ENCODE measurements around the gene ARHGEF37. TPM values are rescaled to one million over a fixed set of nuclear protein-coding genes. Genes with fewer than 3 reads are reported as not detected.

ARHGEF37 gene
- total RNA-seq, 1 experiment from 2014 or later: 0.42 TPM

- H4K20me1 ChIP-seq (ENCODE audit: control insufficient read depth, insufficient read depth, insufficient read length): no peaks in the 10 kb centered on the region
- H3K4ac ChIP-seq (ENCODE audit: low read depth, low read length): no peak overlapping the region
- no peak overlapping the region for H4K8ac ChIP-seq (replicated peaks; ENCODE audit: insufficient read length, low read depth, low read length)
- H3K23ac ChIP-seq (ENCODE audit: insufficient read length, low read depth, low read length): no peak overlapping the region
- no peaks in the 10 kb centered on the region for H3K9me3 ChIP-seq (ENCODE audit: control insufficient read depth, low read depth, low read length)
- Mint-ChIP-seq H3K9me3 (no peaks in the 10 kb centered on the region), H3K36me3 (ENCODE audit: insufficient read depth in 1 of 3, low read depth in 3 of 3) (no peaks in the 10 kb centered on the region), H3K27me3 (ENCODE audit: low read depth) (no peaks in the 10 kb centered on the region), H3K4me1 (peaks cover 23 to 31% of the 10 kb centered on the region in 2 experiments), H3K27ac (peak overlapping the region in 2 of 3 experiments; percentile 62 to 86; a peak in 5 of 7 replicates), H3K4me3 (no peak overlapping the region)
- peak overlapping the region; percentile 6 for H2BK5ac ChIP-seq (ENCODE audit: insufficient read length, low read length)
- H3K4me1 ChIP-seq (ENCODE audit: insufficient read depth, low read length): peaks cover 6% of the 10 kb centered on the region
- H4K91ac ChIP-seq (ENCODE audit: insufficient read length, low read depth, low read length): no peak overlapping the region
- no peak overlapping the region for H2BK120ac ChIP-seq (ENCODE audit: low read depth, low read length, poor library complexity, severe bottlenecking)
- DNase-seq: no peak
- no peak overlapping the region for H3T11ph ChIP-seq (ENCODE audit: low read length)
- H3K27ac ChIP-seq (ENCODE audit: insufficient read length, low read depth, low read length): peak overlapping the region; percentile 82
- WGBS (ENCODE audit: extremely low coverage, insufficient read length, low lambda C conversion rate): no CpG with 5 or more reads among the region's 2 CpGs
- no peak overlapping the region for H3K9ac ChIP-seq (ENCODE audit: extremely low read depth, insufficient read length, low read length)
- H2AK5ac ChIP-seq (ENCODE audit: insufficient read length, low read length): no peak overlapping the region
- no peak overlapping the region for H2BK12ac ChIP-seq (ENCODE audit: insufficient read length, low read depth, low read length)
- no peaks in the 10 kb centered on the region for H3K79me2 ChIP-seq (ENCODE audit: insufficient read depth, low read length)
- no peak overlapping the region for H3K14ac ChIP-seq (ENCODE audit: insufficient read depth, low read length)
- H2BK15ac ChIP-seq (ENCODE audit: low read depth, low read length): no peak overlapping the region
- H3K23me2 ChIP-seq (ENCODE audit: insufficient read length, low read depth, low read length, poor library complexity, severe bottlenecking): no peaks in the 10 kb centered on the region
- H3K79me1 ChIP-seq (ENCODE audit: insufficient read depth, low read depth, low read length, poor library complexity, severe bottlenecking): no peaks in the 10 kb centered on the region
- no peak overlapping the region for H4K5ac ChIP-seq (ENCODE audit: insufficient read length, low read depth, low read length)
- H3K56ac ChIP-seq (ENCODE audit: insufficient read length, low read depth, low read length): no peak overlapping the region
- no peak for TF ChIP-seq CTCF (conservative IDR thresholded peaks at IDR 0.05)
- no peaks in the 10 kb centered on the region for H3K27me3 ChIP-seq (ENCODE audit: insufficient read depth, low read length)
- H3K4me2 ChIP-seq (ENCODE audit: insufficient read depth, insufficient read length, low read length): no peak overlapping the region
- H2BK20ac ChIP-seq (ENCODE audit: low read depth, low read length, poor library complexity, severe bottlenecking): no peak overlapping the region
- no peak overlapping the region for H2AFZ ChIP-seq (ENCODE audit: low read length)
- H3K18ac ChIP-seq (ENCODE audit: insufficient read length, low read depth, low read length): no peak overlapping the region
These were observed 17.8 kb upstream of the ARHGEF37 start for GRCh38 chr5:149563466-149563865.
